Hepatocyte (in vitro differentiated cells): ENCODE results near the gene ALG14.

Experiments
- EZH2 ChIP-seq: fragments of 200-600 bp; sonication (generic); IDR thresholded peaks from 2 replicates; pipeline ENCODE4 v1.6.1; 2016; ENCODE audit warnings: antibody characterized with exemption, mild to moderate bottlenecking, borderline replicate concordance
- EZH2phosphoT487 ChIP-seq: fragments of 200-600 bp; sonication (generic); IDR thresholded peaks from one replicate; pipeline ENCODE4 v1.6.1; 2018; ENCODE audit warnings: antibody characterized with exemption, mild to moderate bottlenecking, low read depth, moderate library complexity; ENCODE audit not compliant: unreplicated experiment, severe bottlenecking
- TF ChIP-seq, protein P1 (sequence below): fragments of 200-600 bp; sonication (generic); IDR thresholded peaks from 2 replicates; pipeline ENCODE4 v1.5.1; 2016; ENCODE audit warnings: antibody characterized with exemption, mild to moderate bottlenecking; ENCODE audit not compliant: poor library complexity

DNA sequence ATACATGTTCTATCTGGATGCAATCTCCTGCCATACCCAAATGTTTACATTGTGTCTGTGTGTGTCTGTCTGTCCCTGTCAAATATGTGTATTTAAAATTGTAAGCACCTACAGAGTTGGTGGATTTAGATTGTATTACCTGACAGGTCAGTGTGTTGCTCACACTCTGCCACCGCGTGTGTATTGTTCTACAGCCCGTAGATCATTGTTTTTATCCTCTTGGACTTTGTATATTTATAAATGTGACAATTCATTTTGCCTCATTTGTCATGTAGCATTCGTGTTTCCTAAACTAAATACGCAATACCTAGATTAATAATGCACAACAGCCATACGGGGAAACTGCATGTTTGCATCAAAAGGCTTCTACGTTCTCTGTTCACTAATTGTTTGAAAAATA lies 634 bp downstream of the ALG14 start:
- TF ChIP-seq, protein P1, sequence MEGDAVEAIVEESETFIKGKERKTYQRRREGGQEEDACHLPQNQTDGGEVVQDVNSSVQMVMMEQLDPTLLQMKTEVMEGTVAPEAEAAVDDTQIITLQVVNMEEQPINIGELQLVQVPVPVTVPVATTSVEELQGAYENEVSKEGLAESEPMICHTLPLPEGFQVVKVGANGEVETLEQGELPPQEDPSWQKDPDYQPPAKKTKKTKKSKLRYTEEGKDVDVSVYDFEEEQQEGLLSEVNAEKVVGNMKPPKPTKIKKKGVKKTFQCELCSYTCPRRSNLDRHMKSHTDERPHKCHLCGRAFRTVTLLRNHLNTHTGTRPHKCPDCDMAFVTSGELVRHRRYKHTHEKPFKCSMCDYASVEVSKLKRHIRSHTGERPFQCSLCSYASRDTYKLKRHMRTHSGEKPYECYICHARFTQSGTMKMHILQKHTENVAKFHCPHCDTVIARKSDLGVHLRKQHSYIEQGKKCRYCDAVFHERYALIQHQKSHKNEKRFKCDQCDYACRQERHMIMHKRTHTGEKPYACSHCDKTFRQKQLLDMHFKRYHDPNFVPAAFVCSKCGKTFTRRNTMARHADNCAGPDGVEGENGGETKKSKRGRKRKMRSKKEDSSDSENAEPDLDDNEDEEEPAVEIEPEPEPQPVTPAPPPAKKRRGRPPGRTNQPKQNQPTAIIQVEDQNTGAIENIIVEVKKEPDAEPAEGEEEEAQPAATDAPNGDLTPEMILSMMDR, result no peak
- TF ChIP-seq EZH2phosphoT487 (no peak), EZH2 (no peak)
